Calu3 (cell line): ENCODE measurements around the gene ATXN7L2. TPM values are rescaled to one million over a fixed set of nuclear protein-coding genes. Genes with fewer than 3 reads are reported as not detected.

Source experiments
- BruUV-seq: library from RNA; stranded (reverse); fragments of 400-500 nt; replicated peaks from 2 replicates; lab custom pipeline; 2021; lab: Mats Ljungman, UMichigan
- CTCF ChIA-PET: fragments of 300-600 bp; sonication (Branson Sonifier 250); formaldehyde crosslinking; loops from one replicate; lab custom pipeline; 2022; ENCODE audit warnings: antibody characterized with exemption; lab: Charles Lee
- DNase-seq: peaks from one replicate; pipeline ENCODE4 v3.0.0; 2022
- H3K27ac Mint-ChIP-seq: one replicate; pipeline ENCODE4 v1.8.0; 2022; ENCODE audit warnings: mixed read lengths; ENCODE audit not compliant: unreplicated experiment
- H3K27me3 Mint-ChIP-seq: one replicate; pipeline ENCODE4 v1.8.0; 2022; ENCODE audit warnings: mixed read lengths; ENCODE audit not compliant: unreplicated experiment
- H3K36me3 Mint-ChIP-seq: one replicate; pipeline ENCODE4 v1.8.0; 2022; ENCODE audit warnings: mild to moderate bottlenecking, moderate library complexity, mixed read lengths; ENCODE audit not compliant: insufficient read depth, unreplicated experiment
- H3K4me1 Mint-ChIP-seq: one replicate; pipeline ENCODE4 v1.8.0; 2022; ENCODE audit warnings: mild to moderate bottlenecking, low read depth, mixed read lengths; ENCODE audit not compliant: unreplicated experiment
- H3K4me3 Mint-ChIP-seq: one replicate; pipeline ENCODE4 v1.8.0; 2022; ENCODE audit warnings: mild to moderate bottlenecking, low read depth, moderate library complexity, mixed read lengths; ENCODE audit not compliant: unreplicated experiment
- H3K9me3 Mint-ChIP-seq: one replicate; pipeline ENCODE4 v1.8.0; 2022; ENCODE audit warnings: low read depth, mixed read lengths; ENCODE audit not compliant: unreplicated experiment
- CTCF ChIP-seq: fragments of 200-600 bp; IDR thresholded peaks from one replicate; pipeline ENCODE4 v1.8.0; 2022; ENCODE audit warnings: antibody characterized with exemption; ENCODE audit not compliant: unreplicated experiment
- intact Hi-C: fragments of 100-400 bp; cut with micrococcal nuclease; formaldehyde crosslinking; loops from one replicate; pipeline ENCODE4 v1.10.0; 2022; ENCODE audit not compliant: unreplicated experiment
- total RNA-seq: library from RNA; stranded (reverse); gene quantifications from 2 replicates; pipeline ENCODE4 v1.2.3, GENCODE V29; 2022

The ATXN7L2 gene
- total RNA-seq, 1 experiment from 2014 or later: 4.3 TPM

GRCh38 chr1:109477821-109478220 lies 5.9 kb upstream of the ATXN7L2 start:
- no TSS peak for BruUV-seq
- Mint-ChIP-seq H3K9me3 (no peaks in the 10 kb centered on the region), H3K4me3 (no peak overlapping the region), H3K27ac (no peak overlapping the region), H3K27me3 (peaks cover 100% of the 10 kb centered on the region), H3K36me3 (no peaks in the 10 kb centered on the region), H3K4me1 (no peaks in the 10 kb centered on the region)
- no peak for DNase-seq
- CTCF ChIA-PET: no interaction called here
- TF ChIP-seq CTCF: no peak
- intact Hi-C loops: no loop called here

- no peak overlapping the region for H3K4me3 Mint-ChIP-seq
Measured at GRCh38 chr1:109478806-109479205, 4.9 kb upstream of the ATXN7L2 start.

GRCh38 chr1:109479311-109479710 lies 4.4 kb upstream of the ATXN7L2 start:
- Mint-ChIP-seq H3K36me3 (peaks cover 14% of the 10 kb centered on the region), H3K9me3 (no peaks in the 10 kb centered on the region), H3K27me3 (peaks cover 92% of the 10 kb centered on the region), H3K4me1 (no peaks in the 10 kb centered on the region), H3K27ac (no peak overlapping the region), H3K4me3 (no peak overlapping the region)
- intact Hi-C loops: no loop called here
- DNase-seq: no peak
- no peak for TF ChIP-seq CTCF
- CTCF ChIA-PET: no interaction called here
- no TSS peak for BruUV-seq

More at GRCh38 chr1:109478806-109479205, 4.9 kb upstream of the ATXN7L2 start:
- peak; percentile 53 for DNase-seq
- CTCF ChIA-PET: no interaction called here
- H3K4me1 Mint-ChIP-seq: no peaks in the 10 kb centered on the region
- peaks cover 97% of the 10 kb centered on the region for H3K27me3 Mint-ChIP-seq
- intact Hi-C loops: no loop called here
- no peak overlapping the region for H3K27ac Mint-ChIP-seq
- TF ChIP-seq CTCF: no peak
- BruUV-seq: no TSS peak
- H3K9me3 Mint-ChIP-seq: no peaks in the 10 kb centered on the region
- peaks cover 9% of the 10 kb centered on the region for H3K36me3 Mint-ChIP-seq

- H3K36me3 Mint-ChIP-seq: peaks cover 20% of the 10 kb centered on the region
- no peaks in the 10 kb centered on the region for H3K9me3 Mint-ChIP-seq
- intact Hi-C loops: no loop called here
- no peak overlapping the region for H3K4me3 Mint-ChIP-seq
- BruUV-seq: no TSS peak
- H3K27ac Mint-ChIP-seq: no peak overlapping the region
- CTCF ChIA-PET: no interaction called here
- H3K4me1 Mint-ChIP-seq: peaks cover 5% of the 10 kb centered on the region
- no peak for DNase-seq
- TF ChIP-seq CTCF: no peak
- peaks cover 86% of the 10 kb centered on the region for H3K27me3 Mint-ChIP-seq
Measured at GRCh38 chr1:109479901-109480300, 3.8 kb upstream of the ATXN7L2 start.
